Peyer's patch (tissue), 4 donors: ENCODE results near the gene DHRSX.

ENCODE experiments used
- POLR2A ChIP-seq, 2 donors: fragments of 450-650 bp; IDR thresholded peaks; one replicate each; pipeline ENCODE4 v1.5.1; 2017; ENCODE audit warnings: antibody characterized with exemption in 2 of 2, mild to moderate bottlenecking in 2 of 2, moderate library complexity in 2 of 2
- TF ChIP-seq, protein P1 (sequence below), 6 experiments: fragments of 450-650 bp in 4 of 6; fragments of 200-600 bp in 2 of 6; sonication (generic) in 1 of 6; IDR thresholded peaks; one replicate each; pipeline ENCODE4 v1.5.1; 2017 to 2019; ENCODE audit warnings: antibody characterized with exemption in 6 of 6, mild to moderate bottlenecking in 3 of 6, moderate library complexity in 1 of 6

DNA sequence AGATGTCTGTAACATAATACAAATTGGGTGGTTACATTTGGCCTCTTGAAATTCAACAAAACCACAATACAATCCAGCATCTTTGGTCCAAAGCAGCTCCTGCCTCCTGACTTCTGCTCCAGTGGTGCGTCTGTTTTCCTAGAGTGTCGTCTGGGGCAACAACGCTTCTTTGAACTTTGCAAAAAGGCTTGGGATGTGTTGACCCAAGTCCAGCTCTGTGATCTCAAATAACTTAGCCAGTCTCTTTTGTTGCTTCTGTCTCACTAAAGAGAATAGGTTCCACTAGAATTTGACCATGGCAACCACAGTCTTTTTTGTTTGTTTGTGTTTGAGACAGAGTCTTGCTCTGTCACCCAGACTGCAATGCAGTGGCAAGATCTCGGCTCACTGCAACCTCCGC is 324.0 kb downstream of the DHRSX start:
- TF ChIP-seq POLR2A (IDR thresholded peaks at IDR 0.05) = no peak
- TF ChIP-seq, protein P1, sequence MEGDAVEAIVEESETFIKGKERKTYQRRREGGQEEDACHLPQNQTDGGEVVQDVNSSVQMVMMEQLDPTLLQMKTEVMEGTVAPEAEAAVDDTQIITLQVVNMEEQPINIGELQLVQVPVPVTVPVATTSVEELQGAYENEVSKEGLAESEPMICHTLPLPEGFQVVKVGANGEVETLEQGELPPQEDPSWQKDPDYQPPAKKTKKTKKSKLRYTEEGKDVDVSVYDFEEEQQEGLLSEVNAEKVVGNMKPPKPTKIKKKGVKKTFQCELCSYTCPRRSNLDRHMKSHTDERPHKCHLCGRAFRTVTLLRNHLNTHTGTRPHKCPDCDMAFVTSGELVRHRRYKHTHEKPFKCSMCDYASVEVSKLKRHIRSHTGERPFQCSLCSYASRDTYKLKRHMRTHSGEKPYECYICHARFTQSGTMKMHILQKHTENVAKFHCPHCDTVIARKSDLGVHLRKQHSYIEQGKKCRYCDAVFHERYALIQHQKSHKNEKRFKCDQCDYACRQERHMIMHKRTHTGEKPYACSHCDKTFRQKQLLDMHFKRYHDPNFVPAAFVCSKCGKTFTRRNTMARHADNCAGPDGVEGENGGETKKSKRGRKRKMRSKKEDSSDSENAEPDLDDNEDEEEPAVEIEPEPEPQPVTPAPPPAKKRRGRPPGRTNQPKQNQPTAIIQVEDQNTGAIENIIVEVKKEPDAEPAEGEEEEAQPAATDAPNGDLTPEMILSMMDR (IDR thresholded peaks at IDR 0.05) = no peak
